Measurements from ENCODE around the gene ADAM15.

ADAM15 gene

DNA sequence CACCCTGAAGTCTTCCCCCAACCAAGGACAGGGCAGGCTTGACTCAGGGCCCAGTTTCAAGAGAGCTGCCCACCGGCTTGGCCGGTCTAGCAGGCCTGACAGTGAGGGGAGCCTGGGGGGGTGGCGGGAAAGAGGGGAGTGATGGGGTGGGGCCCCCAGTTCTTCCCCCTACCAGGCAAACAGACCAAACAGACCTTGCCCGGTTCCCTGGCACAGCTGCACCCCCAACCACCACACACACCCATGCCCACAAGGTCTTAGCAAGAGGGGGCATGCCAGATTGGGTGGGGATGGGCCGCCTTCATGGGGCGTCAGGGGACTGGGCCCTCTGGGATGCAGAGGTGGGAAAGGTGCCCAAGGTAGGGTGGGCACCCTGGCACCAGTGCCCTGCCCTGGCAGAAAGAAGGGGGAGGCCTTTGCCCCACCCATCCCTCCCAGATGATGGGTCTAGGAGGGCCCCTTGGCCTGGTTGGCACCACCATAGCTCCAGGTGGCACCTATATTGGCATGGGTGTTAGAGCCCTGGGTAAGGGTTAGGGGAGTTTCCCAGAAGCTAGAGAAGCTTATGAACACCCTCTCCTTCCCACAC, 39.6 kb upstream of the ADAM15 start:
- in situ Hi-C loops (cut with MboI; ENCODE audit: low sequenced_read_pairs): no loop called here

DNA sequence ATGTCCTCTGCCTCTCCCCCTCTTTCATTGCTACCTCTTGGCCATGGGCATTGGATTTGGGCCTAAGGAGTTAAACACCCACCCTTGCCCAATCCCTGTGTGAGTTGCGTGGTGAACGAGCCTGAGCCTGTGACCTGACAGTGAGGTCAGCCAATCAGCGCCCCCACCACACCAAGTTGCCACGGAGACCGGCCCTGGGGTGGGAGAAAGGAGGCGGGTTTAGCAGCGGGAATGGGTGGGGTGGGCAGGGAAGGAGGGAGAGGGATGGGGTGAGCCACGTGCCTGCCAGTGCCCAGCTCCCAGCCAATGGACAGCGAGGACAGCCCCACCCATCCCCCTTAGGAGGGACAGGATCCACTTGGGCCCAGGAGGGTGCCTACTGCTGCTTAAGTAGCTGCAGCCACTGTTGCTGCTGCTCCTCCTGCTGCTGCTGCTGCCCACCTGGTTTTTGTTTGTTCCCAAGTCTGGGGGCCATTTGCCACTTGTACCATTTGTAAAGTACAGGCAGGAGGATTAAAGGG, 39.0 kb upstream of the ADAM15 start:
- in situ Hi-C loops (cut with MboI; ENCODE audit: low sequenced_read_pairs): no loop called here

DNA sequence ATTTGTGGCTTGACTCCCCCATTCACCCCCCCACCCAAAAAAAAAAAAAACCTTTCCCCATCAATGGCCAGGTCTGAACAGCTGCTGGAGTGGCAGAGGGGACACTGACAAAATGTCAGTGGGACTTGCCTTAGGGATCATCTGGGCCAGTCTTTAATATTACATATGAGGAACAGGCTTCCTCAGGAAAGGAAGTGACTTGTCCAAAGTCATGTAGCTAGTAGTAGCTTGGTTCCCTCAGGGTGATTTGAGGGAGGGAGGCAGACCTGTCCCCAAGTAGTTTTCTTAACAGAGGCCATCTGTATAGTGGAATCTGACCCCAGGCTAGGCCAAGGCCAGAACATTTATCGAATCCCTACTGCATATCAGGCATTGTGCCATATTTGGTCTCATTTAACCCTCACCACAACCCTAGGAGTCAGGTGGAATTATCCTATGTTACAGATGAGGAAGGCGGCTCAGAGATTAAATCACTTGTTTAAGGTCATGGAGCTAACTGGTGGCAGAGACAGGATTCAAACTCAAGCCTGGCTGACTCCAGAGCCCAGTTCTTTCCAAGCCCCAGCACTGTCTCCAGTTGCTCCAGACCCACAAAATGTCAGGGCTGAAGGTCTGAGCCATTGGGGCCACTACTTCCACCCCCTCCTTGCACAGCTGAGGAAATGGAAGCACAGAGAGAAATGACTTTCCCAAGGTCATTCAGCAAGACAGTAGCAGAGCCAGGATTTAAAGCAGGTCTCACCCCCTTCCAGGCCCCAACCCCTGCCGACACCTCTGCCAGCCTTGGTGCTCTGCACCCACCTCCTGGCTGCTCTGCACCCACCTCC, 38.1 kb upstream of the ADAM15 start:
- in situ Hi-C loops (cut with MboI; ENCODE audit: low sequenced_read_pairs): no loop called here

DNA sequence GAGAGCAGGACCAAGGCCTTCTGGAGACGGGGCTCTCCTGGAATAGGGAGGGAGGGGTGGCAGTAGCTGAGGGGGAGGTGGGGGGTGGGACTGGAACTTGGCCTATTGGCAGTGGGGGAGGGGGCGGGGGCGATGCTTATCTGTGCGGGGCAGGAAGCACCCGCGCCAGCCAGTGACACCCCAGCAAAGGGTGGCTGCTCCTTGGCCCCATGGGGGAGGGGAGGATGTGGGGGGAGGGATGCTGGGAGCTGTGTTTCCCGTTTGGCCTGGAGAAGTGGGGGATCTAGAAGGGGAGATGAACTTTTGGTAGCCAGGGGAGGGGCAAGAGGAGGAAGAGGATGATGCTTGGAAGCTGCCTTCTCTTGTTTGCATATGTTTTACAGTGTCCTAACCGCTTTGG, 37.5 kb upstream of the ADAM15 start:
- in situ Hi-C loops (cut with MboI; ENCODE audit: low sequenced_read_pairs): no loop called here

DNA sequence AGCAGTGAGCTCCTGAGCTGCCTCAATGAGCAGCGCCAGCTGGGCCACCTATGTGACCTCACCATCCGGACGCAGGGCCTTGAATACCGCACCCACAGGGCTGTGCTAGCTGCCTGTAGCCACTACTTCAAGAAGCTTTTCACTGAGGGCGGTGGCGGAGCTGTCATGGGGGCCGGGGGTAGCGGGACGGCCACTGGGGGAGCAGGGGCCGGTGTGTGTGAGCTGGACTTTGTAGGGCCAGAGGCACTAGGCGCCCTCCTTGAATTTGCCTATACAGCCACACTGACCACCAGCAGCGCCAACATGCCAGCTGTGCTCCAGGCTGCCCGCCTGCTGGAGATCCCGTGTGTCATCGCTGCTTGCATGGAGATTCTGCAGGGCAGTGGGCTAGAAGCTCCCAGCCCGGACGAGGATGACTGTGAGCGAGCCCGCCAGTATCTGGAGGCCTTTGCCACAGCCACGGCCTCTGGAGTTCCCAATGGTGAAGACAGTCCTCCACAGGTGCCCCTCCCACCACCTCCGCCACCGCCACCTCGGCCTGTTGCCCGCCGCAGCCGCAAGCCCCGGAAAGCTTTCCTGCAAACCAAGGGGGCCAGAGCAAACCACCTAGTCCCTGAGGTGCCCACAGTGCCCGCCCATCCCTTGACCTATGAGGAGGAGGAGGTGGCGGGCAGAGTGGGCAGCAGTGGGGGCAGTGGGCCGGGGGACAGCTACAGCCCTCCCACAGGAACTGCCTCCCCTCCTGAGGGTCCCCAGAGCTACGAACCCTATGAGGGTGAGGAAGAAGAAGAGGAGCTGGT, 36.2 kb upstream of the ADAM15 start:
- in situ Hi-C loops (cut with MboI; ENCODE audit: low sequenced_read_pairs): no loop called here

DNA sequence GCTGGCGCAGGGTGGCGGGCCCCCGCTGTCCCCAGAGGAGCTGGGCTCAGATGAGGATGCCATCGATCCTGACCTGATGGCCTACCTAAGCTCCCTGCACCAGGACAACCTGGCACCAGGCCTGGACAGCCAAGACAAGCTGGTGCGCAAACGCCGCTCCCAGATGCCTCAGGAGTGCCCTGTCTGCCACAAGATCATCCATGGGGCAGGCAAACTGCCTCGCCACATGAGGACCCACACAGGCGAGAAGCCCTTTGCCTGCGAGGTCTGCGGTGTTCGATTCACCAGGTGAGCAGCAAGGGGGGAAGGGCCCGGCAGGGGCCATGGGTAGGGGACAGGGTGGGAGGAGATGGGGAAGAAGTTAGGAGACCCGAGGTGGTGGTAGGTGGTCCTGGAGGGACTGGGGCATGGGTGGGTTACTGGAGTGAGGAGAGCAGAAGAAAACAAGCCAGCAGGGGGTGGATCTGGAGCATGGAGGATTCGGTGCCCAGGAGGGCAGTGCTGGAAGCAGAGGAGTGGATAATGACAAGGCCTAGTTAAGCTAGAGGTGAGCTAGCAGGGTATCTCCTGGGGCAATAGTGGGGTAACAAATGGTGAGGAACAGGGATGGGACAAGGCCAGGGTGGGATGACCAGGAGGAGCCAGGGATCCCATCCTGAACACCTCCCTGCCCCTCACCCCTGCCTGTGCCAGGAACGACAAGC, 35.4 kb upstream of the ADAM15 start:
- in situ Hi-C loops (cut with MboI; ENCODE audit: low sequenced_read_pairs): no loop called here

DNA sequence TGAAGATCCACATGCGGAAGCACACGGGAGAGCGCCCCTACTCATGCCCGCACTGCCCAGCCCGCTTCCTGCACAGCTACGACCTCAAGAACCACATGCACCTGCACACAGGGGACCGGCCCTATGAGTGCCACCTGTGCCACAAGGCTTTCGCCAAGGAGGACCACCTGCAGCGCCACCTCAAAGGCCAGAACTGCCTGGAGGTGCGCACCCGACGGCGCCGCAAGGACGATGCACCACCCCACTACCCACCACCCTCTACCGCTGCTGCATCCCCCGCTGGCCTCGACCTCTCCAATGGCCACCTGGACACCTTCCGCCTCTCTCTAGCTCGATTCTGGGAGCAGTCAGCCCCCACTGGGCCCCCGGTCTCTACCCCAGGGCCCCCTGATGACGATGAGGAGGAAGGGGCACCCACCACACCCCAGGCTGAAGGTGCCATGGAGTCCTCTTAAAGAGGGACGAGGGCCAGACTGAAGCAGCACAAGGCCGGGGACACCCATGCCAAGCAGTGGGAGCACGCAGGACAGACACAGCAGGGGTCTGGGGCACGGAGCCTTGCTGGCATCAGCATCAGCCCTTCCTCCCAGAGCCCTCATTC, 34.8 kb upstream of the ADAM15 start:
- in situ Hi-C loops (cut with MboI; ENCODE audit: low sequenced_read_pairs): no loop called here

DNA sequence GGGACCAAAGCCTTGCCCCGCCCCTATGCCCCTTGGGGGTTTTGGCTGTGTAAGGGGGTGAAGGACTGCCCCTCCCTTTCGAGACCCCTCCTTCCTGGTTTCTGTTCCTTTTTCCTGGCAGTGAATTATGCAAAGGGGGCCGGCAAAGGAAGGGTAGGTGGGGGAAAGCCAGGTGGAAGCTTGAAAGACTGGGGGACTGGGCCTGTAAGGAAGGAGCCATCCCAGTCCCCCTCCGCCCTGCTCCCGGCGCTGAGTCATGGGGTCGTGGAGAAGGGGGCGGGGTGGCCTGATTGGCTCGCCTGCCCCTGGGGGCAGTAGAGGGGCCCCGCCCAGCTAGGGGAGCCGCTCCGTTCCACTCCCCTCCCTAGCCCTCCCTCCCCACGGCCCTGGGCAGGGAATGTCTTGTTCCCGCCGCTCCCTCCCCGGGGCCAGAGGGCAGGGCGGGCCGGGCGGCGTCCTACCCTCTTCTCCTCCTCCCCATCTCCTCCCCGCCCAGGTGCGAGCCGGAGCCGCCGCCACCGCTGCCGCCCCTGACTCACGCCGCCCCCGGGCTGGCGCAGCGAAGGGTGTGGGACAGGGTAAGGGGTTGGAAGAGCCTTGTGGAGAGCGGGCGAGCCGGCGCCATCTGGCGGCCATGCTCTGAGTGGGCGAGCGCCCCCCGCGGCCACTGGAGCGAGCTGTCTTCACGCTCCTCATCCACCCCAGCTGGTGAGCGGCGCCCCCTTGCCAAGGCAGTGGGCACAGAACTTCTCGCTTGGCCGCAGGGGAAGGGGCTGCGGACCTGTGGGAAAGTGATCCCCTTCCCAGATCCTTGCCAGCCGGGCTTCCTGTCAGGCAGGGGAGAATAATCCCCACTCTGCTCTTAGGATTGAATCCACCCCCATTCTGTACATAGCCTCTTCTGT, 33.8 kb upstream of the ADAM15 start:
- in situ Hi-C loops (cut with MboI; ENCODE audit: low sequenced_read_pairs): no loop called here

DNA sequence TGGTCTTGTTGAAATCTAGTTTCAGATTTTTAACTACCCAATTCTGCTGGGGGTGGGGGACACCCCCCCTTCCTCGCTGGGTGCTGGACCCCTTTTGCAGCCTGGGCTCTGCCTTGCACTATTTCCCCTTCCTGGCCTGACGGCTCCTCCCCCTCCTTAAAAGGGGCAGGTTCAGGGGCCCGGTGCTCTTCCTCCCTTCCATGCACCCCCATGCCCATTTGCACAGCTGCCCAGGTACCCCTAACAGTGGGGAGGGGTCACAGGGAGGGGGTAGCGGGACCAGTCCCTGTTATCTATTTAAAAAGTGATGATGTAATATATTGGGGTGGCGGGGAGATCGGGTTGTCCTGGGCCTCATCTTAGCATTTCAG, 33.2 kb upstream of the ADAM15 start:
- in situ Hi-C loops (cut with MboI; ENCODE audit: low sequenced_read_pairs): no loop called here

DNA sequence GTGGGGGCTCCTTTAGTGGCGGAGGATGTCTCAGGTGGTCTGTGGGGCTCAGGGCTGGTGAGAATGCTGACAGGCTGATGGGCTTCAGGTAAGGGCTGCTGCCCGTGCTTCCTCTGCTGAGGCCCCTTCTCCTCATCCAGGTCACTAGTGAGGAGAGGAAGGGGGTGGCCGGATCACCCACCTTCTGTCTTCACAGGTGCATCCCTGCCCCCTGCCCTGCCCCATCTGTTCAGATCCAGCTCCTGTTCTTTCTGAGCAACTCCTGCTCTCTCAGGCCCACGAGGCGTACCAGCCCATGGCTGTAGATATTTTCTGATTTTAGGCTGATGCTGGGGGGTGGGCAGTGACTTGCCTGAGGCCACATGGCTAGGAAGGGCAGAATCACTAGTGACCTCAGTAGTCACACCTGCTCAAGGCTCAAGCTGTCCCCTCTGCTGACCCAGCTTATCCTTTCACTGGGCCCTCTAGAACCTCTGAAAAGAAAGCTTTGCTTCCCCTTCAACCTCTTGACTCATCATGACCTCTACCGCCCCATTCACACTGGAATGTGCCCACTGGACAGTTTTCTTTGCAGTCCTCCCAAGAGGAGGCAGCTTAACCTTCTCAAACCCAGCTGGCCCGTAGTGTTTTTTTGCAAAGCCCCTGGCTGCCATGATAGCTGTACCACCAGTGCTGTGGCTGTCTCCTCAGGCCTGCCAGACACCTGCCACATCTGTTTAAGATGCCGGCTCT, 32.3 kb upstream of the ADAM15 start:
- in situ Hi-C loops (cut with MboI; ENCODE audit: low sequenced_read_pairs): no loop called here

DNA sequence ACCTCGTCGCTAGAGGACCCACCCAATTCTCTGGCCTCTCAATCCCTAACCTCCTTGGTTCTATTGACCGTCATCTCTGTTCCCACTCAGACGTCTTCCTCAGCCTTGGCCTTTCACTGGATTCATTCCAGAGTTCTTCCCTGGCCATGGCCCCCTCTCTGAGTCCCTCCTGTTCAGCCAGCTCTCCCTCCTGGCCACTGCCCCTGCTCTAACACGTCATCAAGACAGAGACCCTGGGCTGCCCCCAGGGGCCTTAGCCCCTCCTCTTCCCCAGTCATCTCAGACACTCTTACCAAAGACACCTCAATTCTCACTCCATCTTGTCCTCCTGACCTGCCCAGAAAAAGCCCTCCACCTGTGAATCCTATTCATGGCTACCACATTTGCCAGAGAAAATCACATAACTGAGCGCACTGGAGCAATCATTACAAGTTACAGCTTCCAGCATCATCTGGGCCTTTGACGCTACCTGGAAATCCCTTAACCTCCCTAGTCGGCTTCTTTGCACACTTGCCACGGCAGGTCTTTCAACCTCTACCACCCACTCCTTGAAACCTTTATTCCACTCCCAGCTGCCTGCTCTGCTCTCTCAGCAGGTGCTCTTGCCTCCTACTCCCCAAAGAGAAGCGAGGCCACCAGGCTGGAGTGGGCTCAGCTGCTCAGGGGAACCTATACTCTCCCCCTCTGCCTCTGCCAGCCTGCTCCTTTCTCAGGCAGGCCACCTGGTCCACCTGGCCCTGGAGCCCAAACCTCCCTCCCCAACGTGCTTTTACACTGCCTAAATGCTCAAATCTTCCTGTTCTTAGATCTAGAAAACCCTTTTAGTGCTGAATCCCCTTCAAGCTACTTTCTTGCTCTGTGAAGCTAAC, 31.5 kb upstream of the ADAM15 start:
- in situ Hi-C loops (cut with MboI; ENCODE audit: low sequenced_read_pairs): no loop called here

DNA sequence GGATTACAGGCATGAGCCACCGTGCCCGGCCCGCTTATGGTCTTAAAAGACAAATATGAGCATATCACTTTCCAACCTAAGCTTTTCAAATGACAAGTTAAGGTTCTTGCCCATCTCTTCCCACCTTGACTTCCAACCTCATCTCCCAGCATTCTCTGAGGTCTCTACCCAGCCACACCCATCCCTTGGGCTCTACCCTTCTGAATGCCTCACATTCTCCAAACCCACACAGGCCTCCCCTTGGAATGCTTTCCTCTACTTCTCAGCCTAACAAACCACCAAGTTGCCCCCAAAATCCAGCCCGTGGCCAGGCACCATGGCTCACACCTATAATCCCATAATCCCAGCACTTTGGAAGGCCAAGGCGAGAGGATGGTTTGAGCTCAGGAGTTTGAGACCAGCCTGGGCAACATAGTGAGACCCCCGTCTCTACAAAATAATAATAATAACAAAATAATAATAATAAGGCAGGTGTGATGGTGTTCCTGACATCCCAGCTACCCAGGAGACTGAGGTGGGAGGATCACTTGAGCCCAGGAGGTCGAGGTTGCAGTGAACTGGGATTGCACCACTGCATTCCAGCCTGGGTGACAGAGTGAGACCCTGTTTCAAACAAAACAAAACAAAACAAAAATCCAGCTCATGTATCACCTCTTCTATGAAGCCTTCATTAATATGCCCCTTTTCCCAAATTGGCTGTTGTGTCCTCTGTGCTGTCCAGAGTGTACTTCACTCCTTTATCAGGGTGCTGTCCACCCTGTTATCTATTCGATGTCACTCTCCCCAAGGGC, 28.8 kb upstream of the ADAM15 start:
- in situ Hi-C loops (cut with MboI; ENCODE audit: low sequenced_read_pairs): no loop called here

DNA sequence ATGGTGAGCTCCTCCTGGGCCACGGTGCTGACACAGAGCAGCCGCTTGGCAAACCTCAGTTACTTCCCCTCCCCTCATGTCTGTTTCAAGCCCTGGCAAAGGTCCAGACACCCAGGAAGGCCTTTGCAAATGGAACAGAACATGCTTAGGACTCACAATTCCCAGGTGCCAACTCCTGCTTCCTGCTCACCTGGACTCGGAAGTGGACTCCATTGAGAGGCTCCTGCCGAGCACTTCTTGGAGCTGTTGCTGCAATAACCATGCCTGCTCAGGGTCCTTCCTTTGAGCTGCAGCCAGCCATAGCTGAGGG, 28.2 kb upstream of the ADAM15 start:
- in situ Hi-C loops (cut with MboI; ENCODE audit: low sequenced_read_pairs): no loop called here

DNA sequence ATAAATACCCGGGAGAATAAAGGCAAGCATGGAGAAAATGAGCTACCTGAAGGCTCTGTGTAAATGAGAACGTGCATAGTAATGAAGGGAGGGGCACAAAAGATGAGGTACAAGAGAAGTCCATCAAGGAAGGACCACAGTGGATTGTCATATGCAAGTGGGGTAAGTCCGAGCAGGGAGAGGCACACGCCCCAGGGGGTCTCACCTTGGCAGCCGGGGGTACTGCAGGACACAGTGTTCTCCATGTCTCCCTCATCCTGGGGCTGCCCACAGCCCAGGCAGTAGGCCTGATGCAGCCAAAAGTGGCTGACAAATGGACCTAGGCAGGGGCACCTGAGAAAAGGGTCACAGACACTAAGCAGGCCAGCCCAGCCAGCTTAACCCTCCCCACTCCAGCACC, 27.5 kb upstream of the ADAM15 start:
- in situ Hi-C loops (cut with MboI; ENCODE audit: low sequenced_read_pairs): no loop called here

DNA sequence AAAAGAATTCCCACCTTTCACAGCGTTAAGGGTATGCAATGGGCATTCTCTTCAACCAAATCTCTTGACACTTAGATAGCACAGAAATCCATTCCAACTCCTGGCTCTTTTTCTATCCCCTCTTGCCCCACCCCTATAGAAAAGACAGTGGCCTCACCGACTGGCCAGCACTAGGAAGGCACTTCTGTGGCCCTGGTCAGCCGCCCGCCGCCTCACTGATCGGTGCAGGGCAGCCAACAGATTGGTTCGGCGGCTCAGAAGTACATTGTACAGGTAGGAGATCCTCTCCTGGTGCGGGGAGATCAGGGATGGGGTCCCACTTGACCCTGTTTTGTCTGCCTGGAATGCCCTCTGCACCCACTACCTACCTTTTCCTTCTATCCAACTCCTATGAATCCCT, 26.8 kb upstream of the ADAM15 start:
- in situ Hi-C loops (cut with MboI; ENCODE audit: low sequenced_read_pairs): no loop called here

DNA sequence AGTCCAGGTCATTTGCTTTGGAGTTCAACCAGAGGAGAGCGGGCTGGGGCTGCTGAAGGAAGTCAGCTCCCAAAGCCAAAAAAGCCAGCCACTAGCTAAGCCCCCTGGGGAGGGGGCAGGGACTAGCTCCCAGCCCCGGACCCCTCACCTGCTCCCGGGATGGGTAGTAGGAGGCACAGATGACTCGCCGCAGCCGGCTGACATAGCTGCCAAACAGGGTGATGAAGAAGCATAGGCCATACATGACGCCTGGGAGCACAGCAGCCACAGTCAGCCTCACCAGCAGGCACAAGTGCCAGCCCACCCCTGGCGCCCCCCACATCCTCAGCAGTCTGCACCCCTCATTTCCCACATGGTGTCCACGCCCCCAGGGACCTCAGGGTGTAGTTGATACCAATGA, 25.0 kb upstream of the ADAM15 start:
- in situ Hi-C loops (cut with MboI; ENCODE audit: low sequenced_read_pairs): no loop called here

DNA sequence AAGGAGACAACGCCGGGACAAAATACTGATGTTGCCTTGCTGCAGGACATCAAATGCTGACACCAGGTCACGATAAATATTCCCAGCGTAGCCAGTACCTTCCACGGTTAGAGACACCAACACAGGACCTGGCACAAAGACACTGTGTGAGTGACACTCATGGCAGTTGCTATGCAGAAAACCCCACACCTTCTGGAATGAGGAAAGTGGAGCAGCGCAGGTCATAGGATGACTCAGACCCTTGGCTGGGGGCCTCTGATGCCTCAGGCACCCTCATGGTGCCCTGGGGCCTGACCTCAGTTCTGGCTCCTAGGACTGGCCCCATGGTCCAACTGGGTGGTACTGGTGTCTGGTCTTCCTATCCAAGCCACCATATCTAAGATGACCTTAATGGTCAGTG, 24.5 kb upstream of the ADAM15 start:
- in situ Hi-C loops (cut with MboI; ENCODE audit: low sequenced_read_pairs): no loop called here

Data from HL-60/S4 (cell line).